GM18867 (cell line): ENCODE measurements around the gene CDYL.
"Not testable (repeated sequence)": the region's sequence is repeated elsewhere in the genome, so short reads cannot be mapped to it uniquely, and the experiment has no call there.

Experiments used
- ATAC-seq: cut with Tn5 transposase; IDR thresholded peaks from one replicate; pipeline ENCODE4 v1.9.1; 2021; ENCODE audit warnings: mild to moderate bottlenecking, moderate library complexity; ENCODE audit not compliant: unreplicated experiment

Gene CDYL

GRCh38 chr6:4979426-4979825 lies 203.2 kb downstream of the CDYL start:
- ATAC-seq: no peak

- no peak for ATAC-seq
Observed at GRCh38 chr6:4981761-4982160, 205.6 kb downstream of the CDYL start.

GRCh38 chr6:4983322-4983721 lies 207.1 kb downstream of the CDYL start:
- ATAC-seq: no peak

- no peak for ATAC-seq
Observed at GRCh38 chr6:4986999-4987398, 210.8 kb downstream of the CDYL start.

- ATAC-seq: no peak
Observed at GRCh38 chr6:4987432-4987831, 211.2 kb downstream of the CDYL start.

GRCh38 chr6:4994741-4995140 lies 218.5 kb downstream of the CDYL start:
- ATAC-seq: no peak

- no peak for ATAC-seq
Observed at GRCh38 chr6:4997862-4998261, 221.7 kb downstream of the CDYL start.

- ATAC-seq: no peak
Observed at GRCh38 chr6:4999586-4999985, 223.4 kb downstream of the CDYL start.

GRCh38 chr6:5003604-5004372 lies 227.6 kb downstream of the CDYL start, which contains the start of gene RPP40:
Gene RPP40 (minus strand): TSS chr6:5004037. CDS start chr6:5004002, 35 bp downstream.
- peak; percentile 94 for ATAC-seq

GRCh38 chr6:5004373-5005037 lies 228.3 kb downstream of the CDYL start:
- no peak for ATAC-seq

- ATAC-seq: not testable (repeated sequence)
Observed at GRCh38 chr6:5005038-5005433, 228.8 kb downstream of the CDYL start.
